OCI-LY3 (cell line): ENCODE measurements around the gene ZMYM4.
A peak's percentile ranks its signal among the peaks of the same experiment; 100 is the strongest.
"Not testable (repeated sequence)": the region's sequence is repeated elsewhere in the genome, so short reads cannot be mapped to it uniquely, and the experiment has no call there.

Experiments used
- H2AFZ ChIP-seq: fragments of 200-600, 300-600 bp; shearing (Covaris generic); 2 replicates; pipeline ENCODE4 v1.6.0; 2014; ENCODE audit warnings: antibody characterized with exemption, low read depth, low read length
- H3K27ac ChIP-seq: fragments of 200-600, 300-600 bp; sonication (generic); 2 replicates; pipeline ENCODE4 v1.5.1; 2014; ENCODE audit warnings: mild to moderate bottlenecking, low read length, moderate library complexity, mixed read lengths
- H3K27me3 ChIP-seq: fragments of 200-600, 300-600 bp; sonication (generic); 2 replicates; pipeline ENCODE4 v1.6.1; 2014; ENCODE audit warnings: low read depth, low read length, mixed read lengths
- H3K36me3 ChIP-seq: fragments of 200-600, 300-600 bp; sonication (generic); replicated peaks from 2 replicates; pipeline ENCODE3; 2014; ENCODE audit warnings: low read depth, low read length, mixed read lengths
- H3K4me1 ChIP-seq: fragments of 300-600, 200-600 bp; sonication (generic); 2 replicates; pipeline ENCODE4 v1.6.1; 2014; ENCODE audit warnings: low read length, mixed read lengths
- H3K4me2 ChIP-seq: fragments of 200-600, 300-600 bp; sonication (generic); 2 replicates; pipeline ENCODE4 v1.6.1; 2014; ENCODE audit warnings: low read length, mixed read lengths
- H3K4me3 ChIP-seq: fragments of 300-600, 200-600 bp; sonication (generic); 2 replicates; pipeline ENCODE4 v1.5.1; 2014; ENCODE audit warnings: antibody characterized with exemption, mild to moderate bottlenecking, low read length, moderate library complexity
- H3K79me2 ChIP-seq: fragments of 300-600, 200-600 bp; shearing (Covaris generic); 2 replicates; pipeline ENCODE4 v1.6.1; 2014; ENCODE audit warnings: mild to moderate bottlenecking, low read length, mixed read lengths
- H3K9ac ChIP-seq: fragments of 300-600, 200-600 bp; shearing (Covaris generic); 2 replicates; pipeline ENCODE4 v1.6.0; 2014; ENCODE audit warnings: mild to moderate bottlenecking, low read length, moderate library complexity
- H3K9me3 ChIP-seq: fragments of 200-600, 300-600 bp; shearing (Covaris generic); 2 replicates; pipeline ENCODE4 v1.6.1; 2014; ENCODE audit warnings: low read length, mixed read lengths; ENCODE audit not compliant: insufficient read depth
- H4K20me1 ChIP-seq: fragments of 200-600, 300-600 bp; sonication (generic); 2 replicates; pipeline ENCODE4 v1.6.1; 2016; ENCODE audit warnings: low read length, mixed read lengths; ENCODE audit not compliant: insufficient read depth
- EZH2phosphoT487 ChIP-seq: fragments of 200-600 bp; shearing (Covaris generic); IDR thresholded peaks from 2 replicates; pipeline ENCODE4 v1.6.1; 2018; ENCODE audit warnings: antibody characterized with exemption, mixed run types, low read depth
- TF ChIP-seq, protein P1 (sequence below): fragments of 200-600, 300-600 bp; sonication (generic); IDR thresholded peaks from 2 replicates; pipeline ENCODE4 v1.5.1; 2014; ENCODE audit warnings: antibody characterized with exemption, low read length, low read depth

ZMYM4 gene

DNA sequence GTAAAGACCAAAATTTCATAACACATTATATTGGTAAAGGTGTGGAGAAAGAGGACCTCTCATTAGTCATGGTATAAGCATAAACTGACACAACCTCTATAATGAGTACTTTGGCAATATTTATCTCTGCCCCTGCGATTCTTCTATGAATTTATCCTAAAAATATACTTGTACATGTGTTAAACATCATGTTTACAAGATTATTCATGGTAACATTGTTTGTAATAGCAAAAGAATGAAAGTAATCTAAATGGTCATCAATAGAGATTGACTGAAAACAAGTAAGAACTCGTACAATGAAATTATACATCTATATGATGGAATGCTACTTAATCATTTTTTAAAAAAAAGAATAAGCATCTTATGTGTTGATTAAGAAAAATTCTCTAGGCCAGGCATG lies 192.3 kb downstream of the ZMYM4 start:
- no peak overlapping the region for H3K4me2 ChIP-seq
- H3K36me3 ChIP-seq, result no peaks in the 10 kb centered on the region
- H2AFZ ChIP-seq, result no peak overlapping the region
- H3K79me2 ChIP-seq, result no peaks in the 10 kb centered on the region
- H3K9ac ChIP-seq, result no peak overlapping the region
- TF ChIP-seq, protein P1, sequence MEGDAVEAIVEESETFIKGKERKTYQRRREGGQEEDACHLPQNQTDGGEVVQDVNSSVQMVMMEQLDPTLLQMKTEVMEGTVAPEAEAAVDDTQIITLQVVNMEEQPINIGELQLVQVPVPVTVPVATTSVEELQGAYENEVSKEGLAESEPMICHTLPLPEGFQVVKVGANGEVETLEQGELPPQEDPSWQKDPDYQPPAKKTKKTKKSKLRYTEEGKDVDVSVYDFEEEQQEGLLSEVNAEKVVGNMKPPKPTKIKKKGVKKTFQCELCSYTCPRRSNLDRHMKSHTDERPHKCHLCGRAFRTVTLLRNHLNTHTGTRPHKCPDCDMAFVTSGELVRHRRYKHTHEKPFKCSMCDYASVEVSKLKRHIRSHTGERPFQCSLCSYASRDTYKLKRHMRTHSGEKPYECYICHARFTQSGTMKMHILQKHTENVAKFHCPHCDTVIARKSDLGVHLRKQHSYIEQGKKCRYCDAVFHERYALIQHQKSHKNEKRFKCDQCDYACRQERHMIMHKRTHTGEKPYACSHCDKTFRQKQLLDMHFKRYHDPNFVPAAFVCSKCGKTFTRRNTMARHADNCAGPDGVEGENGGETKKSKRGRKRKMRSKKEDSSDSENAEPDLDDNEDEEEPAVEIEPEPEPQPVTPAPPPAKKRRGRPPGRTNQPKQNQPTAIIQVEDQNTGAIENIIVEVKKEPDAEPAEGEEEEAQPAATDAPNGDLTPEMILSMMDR, result no peak
- no peak for TF ChIP-seq EZH2phosphoT487
- H3K27ac ChIP-seq, result no peak overlapping the region
- no peaks in the 10 kb centered on the region for H4K20me1 ChIP-seq
- H3K4me3 ChIP-seq, result no peak overlapping the region
- H3K27me3 ChIP-seq, result no peaks in the 10 kb centered on the region
- H3K4me1 ChIP-seq, result peaks cover 33% of the 10 kb centered on the region
- H3K9me3 ChIP-seq, result no peaks in the 10 kb centered on the region

DNA sequence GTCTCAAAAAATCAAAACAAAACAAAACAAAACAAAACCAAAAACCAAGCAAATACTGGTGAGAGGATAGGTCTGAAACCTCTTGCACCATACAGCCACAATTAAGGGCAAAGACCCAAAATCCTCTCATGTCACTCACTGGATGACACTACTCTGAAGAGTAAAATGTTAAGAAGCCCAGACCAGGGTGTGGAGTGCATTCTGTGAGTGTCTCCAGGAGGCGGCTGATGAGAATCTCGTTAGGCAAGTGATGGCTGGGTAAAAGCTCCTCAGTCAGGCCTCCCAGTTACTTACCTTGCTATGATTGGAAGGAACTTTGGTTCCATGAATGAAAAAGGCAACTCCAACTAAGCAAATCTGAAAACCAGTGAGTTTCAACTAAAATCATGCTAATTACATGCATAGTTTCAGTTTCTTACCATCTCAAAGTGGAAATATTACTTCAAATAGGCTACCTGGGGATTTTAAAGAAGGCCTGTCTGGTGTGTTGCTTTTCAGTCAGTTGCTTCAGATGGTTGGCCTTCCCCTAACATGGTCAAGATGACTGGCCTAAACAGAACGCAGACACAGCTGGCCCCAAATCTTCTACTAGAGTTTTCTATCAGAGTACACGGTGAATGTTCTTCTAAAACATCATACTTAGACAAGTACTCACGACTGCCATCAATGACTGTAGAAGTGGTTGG lies 193.6 kb downstream of the ZMYM4 start:
- Histone ChIP-seq H4K20me1 (no peaks in the 10 kb centered on the region), H3K27me3 (no peaks in the 10 kb centered on the region), H3K79me2 (no peaks in the 10 kb centered on the region), H3K27ac (peak overlapping the region; percentile 94), H3K36me3 (peaks cover 5% of the 10 kb centered on the region), H3K9me3 (no peaks in the 10 kb centered on the region), H3K4me2 (peak overlapping the region; percentile 71), H3K4me3 (peak overlapping the region; percentile 50), H3K4me1 (peaks cover 33% of the 10 kb centered on the region), H2AFZ (0 out of 2 replicates have a peak overlapping the region, but pooled peaks have one; percentile 20), H3K9ac (peak overlapping the region; percentile 50)
- TF ChIP-seq, protein P1, result no peak
- TF ChIP-seq EZH2phosphoT487, result no peak

DNA sequence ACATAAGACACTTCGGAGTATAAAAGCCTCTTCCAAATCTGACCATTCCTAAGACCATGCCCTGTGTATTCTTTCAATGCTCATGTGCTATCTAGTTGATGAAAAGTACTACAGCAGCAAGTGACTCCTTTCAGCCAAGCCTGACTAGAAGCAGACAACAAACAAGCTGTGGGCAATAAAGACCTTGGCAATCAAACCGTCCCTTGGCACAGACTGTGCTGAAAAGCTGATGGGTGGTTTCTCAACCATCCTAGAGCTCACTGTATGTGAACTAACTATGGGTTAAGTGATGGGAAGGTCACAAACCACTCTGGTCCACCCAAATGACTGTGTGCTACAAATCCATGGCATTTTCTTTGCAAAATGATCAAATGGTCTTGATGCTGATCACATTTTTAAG lies 194.7 kb downstream of the ZMYM4 start:
- Histone ChIP-seq H3K4me1 (peaks cover 25% of the 10 kb centered on the region), H3K27me3 (no peaks in the 10 kb centered on the region), H3K9ac (no peak overlapping the region), H3K4me2 (0 out of 2 replicates have a peak overlapping the region, but pooled peaks have one; percentile 71), H3K36me3 (peaks cover 5% of the 10 kb centered on the region), H3K27ac (peak overlapping the region; percentile 94), H4K20me1 (no peaks in the 10 kb centered on the region), H3K79me2 (no peaks in the 10 kb centered on the region), H3K4me3 (no peak overlapping the region), H3K9me3 (no peaks in the 10 kb centered on the region), H2AFZ (no peak overlapping the region)
- TF ChIP-seq, protein P1, result no peak

DNA sequence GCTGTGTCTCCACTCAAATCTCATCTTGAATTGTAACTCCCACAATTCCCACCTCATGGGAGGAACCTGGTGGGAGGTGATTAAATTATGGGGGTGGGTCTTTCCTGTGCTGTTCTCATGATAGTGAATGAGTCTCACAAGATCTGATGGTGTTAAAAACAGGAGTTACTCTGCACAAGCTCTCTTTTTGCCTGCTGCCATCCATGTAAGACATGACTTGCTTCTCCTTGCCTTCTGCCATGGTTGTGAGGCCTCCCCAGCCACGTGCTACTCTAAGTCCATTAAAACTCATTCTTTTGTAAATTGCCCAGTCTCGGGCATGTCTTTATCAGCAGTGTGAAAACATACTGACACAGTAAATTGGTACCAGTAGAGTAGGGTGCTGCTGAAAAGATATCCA lies 195.2 kb downstream of the ZMYM4 start:
- not testable (repeated sequence) for H3K9me3 ChIP-seq, H3K4me2 ChIP-seq, H3K9ac ChIP-seq, H2AFZ ChIP-seq, H3K36me3 ChIP-seq, H3K27ac ChIP-seq, H3K27me3 ChIP-seq, H3K79me2 ChIP-seq, H4K20me1 ChIP-seq, H3K4me3 ChIP-seq
- H3K4me1 ChIP-seq, result peaks cover 22% of the 10 kb centered on the region

DNA sequence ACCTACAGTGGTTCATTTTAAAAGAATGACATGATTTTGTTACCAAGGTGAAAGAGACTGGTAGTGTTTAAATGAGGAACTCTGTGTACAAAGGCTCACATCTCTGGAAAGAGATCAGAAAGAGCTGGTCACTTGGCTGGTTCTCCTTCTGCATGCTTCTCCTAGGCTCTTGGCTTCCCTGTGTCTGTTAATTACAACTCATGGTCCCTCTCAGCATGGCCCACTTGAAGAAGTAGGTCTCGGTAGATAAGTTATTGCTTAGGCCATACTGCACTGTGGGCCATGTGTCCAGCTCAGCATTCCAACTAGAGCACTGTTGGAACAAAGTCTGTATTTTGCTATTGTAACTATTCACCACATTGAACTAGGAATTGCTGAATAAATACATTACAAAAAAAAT lies 197.6 kb downstream of the ZMYM4 start:
- H3K4me2 ChIP-seq, result no peak overlapping the region

More for the DNA sequence above, 197.6 kb downstream of the ZMYM4 start:
- H3K9me3 ChIP-seq, result no peaks in the 10 kb centered on the region
- no peaks in the 10 kb centered on the region for H4K20me1 ChIP-seq
- H3K27ac ChIP-seq, result no peak overlapping the region
- TF ChIP-seq, protein P1, result no peak
- TF ChIP-seq EZH2phosphoT487, result no peak
- no peaks in the 10 kb centered on the region for H3K27me3 ChIP-seq
- no peak overlapping the region for H2AFZ ChIP-seq
- peaks cover 5% of the 10 kb centered on the region for H3K36me3 ChIP-seq
- H3K4me1 ChIP-seq, result peaks cover 22% of the 10 kb centered on the region
- no peak overlapping the region for H3K4me3 ChIP-seq
- H3K9ac ChIP-seq, result no peak overlapping the region
- H3K79me2 ChIP-seq, result no peaks in the 10 kb centered on the region
